ENCODE data around the gene UFM1. TPM values are rescaled to one million over a fixed set of nuclear protein-coding genes. Genes with fewer than 3 reads are reported as not detected.

Gene UFM1
- total RNA-seq, 2 donors from 2014 or later = 20.7 to 24.0 TPM

DNA sequence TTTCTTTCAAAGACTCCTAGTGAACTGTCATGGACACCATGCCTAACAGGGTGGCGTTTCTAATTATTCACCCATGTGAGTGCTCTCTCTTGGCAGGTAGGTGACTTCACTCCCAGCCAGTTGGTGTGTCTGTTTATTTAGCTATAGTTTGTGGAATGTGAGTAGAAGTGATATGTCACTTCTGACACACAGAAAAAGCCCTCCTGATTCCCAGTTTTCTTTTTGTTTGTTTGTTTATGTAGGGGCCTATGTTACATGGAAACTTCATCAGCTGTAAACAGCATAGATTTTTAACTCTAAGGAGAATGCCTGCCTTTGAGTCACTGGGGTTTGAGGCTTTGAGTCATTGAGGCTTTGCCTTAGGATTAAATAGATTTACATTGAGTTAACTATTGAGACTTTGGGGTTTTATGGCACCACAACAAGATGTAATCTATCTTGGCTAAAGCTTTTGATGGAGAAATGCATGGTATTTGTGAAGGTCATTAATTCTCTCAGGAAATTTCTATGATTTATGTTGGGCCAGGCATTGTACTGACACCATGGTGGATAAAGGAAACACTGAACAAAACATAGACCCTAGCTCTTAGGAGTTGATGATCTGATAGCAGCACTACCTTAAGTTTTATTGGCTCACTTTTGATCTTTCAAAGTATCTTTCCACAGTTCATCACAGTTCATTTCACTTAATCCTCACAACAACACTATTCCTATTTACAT lies 45.3 kb downstream of the UFM1 start:
- no peaks in the 10 kb centered on the region for H3K4me1 ChIP-seq
- DNase-seq (ENCODE audit: low spot score) = no peak
- H3K36me3 ChIP-seq = no peaks in the 10 kb centered on the region
- no peaks in the 10 kb centered on the region for H3K27me3 ChIP-seq
- TF ChIP-seq CTCF (IDR thresholded peaks at IDR 0.05) = no peak
- H3K27ac ChIP-seq = no peak overlapping the region
- H3K4me3 ChIP-seq = no peak overlapping the region
- no peaks in the 10 kb centered on the region for H3K9me3 ChIP-seq

GRCh38 chr13:38395497-38395788 lies 45.8 kb downstream of the UFM1 start:
- no peaks in the 10 kb centered on the region for H3K4me1 ChIP-seq
- H3K4me3 ChIP-seq = no peak overlapping the region
- H3K27ac ChIP-seq = no peak overlapping the region
- TF ChIP-seq CTCF (IDR thresholded peaks at IDR 0.05) = no peak
- no peaks in the 10 kb centered on the region for H3K9me3 ChIP-seq
- H3K36me3 ChIP-seq = no peaks in the 10 kb centered on the region
- H3K27me3 ChIP-seq = no peaks in the 10 kb centered on the region
- no peak for DNase-seq (ENCODE audit: low spot score)

GRCh38 chr13:38398711-38399493 lies 49.3 kb downstream of the UFM1 start:
- no peak for DNase-seq (ENCODE audit: low spot score)
- TF ChIP-seq CTCF (IDR thresholded peaks at IDR 0.05) = no peak
- no peaks in the 10 kb centered on the region for H3K36me3 ChIP-seq

DNA sequence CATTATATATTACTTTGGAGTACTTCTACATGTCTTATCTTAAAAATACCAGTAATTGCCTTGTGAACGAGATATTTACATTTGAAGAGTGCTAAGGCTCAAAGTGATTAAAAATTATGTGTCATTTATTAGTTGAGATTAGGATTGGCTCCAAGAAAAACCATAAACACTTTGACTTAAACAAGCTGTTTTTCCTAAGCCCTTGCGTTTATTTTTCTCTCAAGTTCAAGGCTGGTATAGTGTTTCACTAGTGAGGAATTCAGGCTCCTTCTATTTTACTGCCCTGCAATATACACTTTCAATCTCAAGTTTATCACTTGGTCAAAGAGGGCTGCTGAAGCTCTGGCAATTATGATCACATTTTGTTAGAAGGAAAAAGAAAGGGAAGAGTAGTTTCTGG lies 49.9 kb downstream of the UFM1 start:
- Histone ChIP-seq H3K27me3 (no peaks in the 10 kb centered on the region), H3K4me3 (no peak overlapping the region), H3K27ac (no peak overlapping the region), H3K9me3 (no peaks in the 10 kb centered on the region), H3K4me1 (no peaks in the 10 kb centered on the region), H3K36me3 (no peaks in the 10 kb centered on the region)
- no peak for DNase-seq (ENCODE audit: low spot score)
- no peak for TF ChIP-seq CTCF (IDR thresholded peaks at IDR 0.05)

More at GRCh38 chr13:38398711-38399493, 49.3 kb downstream of the UFM1 start:
- Histone ChIP-seq H3K27ac (no peak overlapping the region), H3K27me3 (no peaks in the 10 kb centered on the region), H3K4me1 (no peaks in the 10 kb centered on the region), H3K4me3 (no peak overlapping the region), H3K9me3 (no peaks in the 10 kb centered on the region)

- Histone ChIP-seq H3K9me3 (no peaks in the 10 kb centered on the region), H3K27ac (no peak overlapping the region), H3K27me3 (no peaks in the 10 kb centered on the region), H3K4me3 (no peak overlapping the region), H3K4me1 (no peaks in the 10 kb centered on the region), H3K36me3 (no peaks in the 10 kb centered on the region)
- DNase-seq (ENCODE audit: low spot score) = no peak
- no peak for TF ChIP-seq CTCF (IDR thresholded peaks at IDR 0.05)
Observed at GRCh38 chr13:38401276-38401675, 51.6 kb downstream of the UFM1 start.
